Endothelial cell of umbilical vein (primary cell): ENCODE results near the gene LRRC7. TPM values are rescaled to one million over a fixed set of nuclear protein-coding genes. Genes with fewer than 3 reads are reported as not detected.
A peak's percentile ranks its signal among the peaks of the same experiment; 100 is the strongest.

Experiments used
- BruUV-seq: library from RNA; stranded (reverse); fragments of 400-500 nt; replicated peaks from 2 replicates; lab custom pipeline; 2021; lab: Mats Ljungman, UMichigan
- CTCF ChIA-PET: fragments of 300-600, 350-600 bp; sonication (Branson Sonifier 250); formaldehyde crosslinking; loops from one replicate; lab custom pipeline; 2021; ENCODE audit warnings: antibody characterized with exemption, inconsistent platforms; lab: Charles Lee
- POLR2A ChIA-PET: fragments of 300-600, 350-600 bp; sonication (Branson Sonifier 250); formaldehyde crosslinking; loops from one replicate; lab custom pipeline; 2021; ENCODE audit warnings: antibody characterized with exemption, inconsistent platforms; lab: Charles Lee
- DNase-seq: peaks from one replicate; pipeline ENCODE4 v3.0.0-alpha.2; 2011; ENCODE audit warnings: low read depth, low spot score
- FAIRE-seq: peaks from 2 replicates; lab custom pipeline; 2011; peaks lifted over from hg19 to GRCh38; lab: Jason Lieb, UNC
- H2AFZ ChIP-seq: 2 replicates; pipeline ENCODE4 v1.6.0; 2012; ENCODE audit warnings: low read depth, low read length, control low read depth, inconsistent platforms
- H3K27ac ChIP-seq: 2 replicates; pipeline ENCODE4 v1.5.1; 2011; ENCODE audit warnings: low read depth, mild to moderate bottlenecking, control low read depth, low read length, moderate library complexity; ENCODE audit not compliant: insufficient read depth
- H3K27me3 ChIP-seq, 2 experiments: 2 replicates each; pipeline versions ENCODE4 v1.6.0 to v1.6.1; 2011; ENCODE audit warnings: low read length in 2 of 2, mixed read lengths in 1 of 2; ENCODE audit not compliant: control insufficient read depth in 2 of 2, insufficient read depth in 2 of 2
- H3K36me3 ChIP-seq, 2 experiments: 2 replicates in 1 of 2; 3 replicates in 1 of 2; pipeline ENCODE4 v1.5.1; 2011; ENCODE audit warnings: low read length in 2 of 2, mild to moderate bottlenecking in 1 of 2, moderate library complexity in 1 of 2; ENCODE audit not compliant: control insufficient read depth in 2 of 2, insufficient read depth in 2 of 2; ENCODE audit errors: extremely low read depth in 1 of 2
- H3K4me1 ChIP-seq: 3 replicates; pipeline ENCODE4 v1.5.1; 2011; ENCODE audit warnings: mild to moderate bottlenecking, low read length; ENCODE audit not compliant: control insufficient read depth, insufficient read depth; ENCODE audit errors: extremely low read depth
- H3K4me2 ChIP-seq: 2 replicates; pipeline ENCODE4 v1.6.1; 2011; ENCODE audit warnings: low read length, control low read depth, mixed read lengths; ENCODE audit not compliant: insufficient read depth
- H3K4me3 ChIP-seq, 3 experiments: fragments of 200-600 bp in 1 of 3; sonication (generic), shearing (Covaris generic) in 1 of 3; replicated peaks in 1 of 3; 2 replicates each; pipeline ENCODE4 v1.5.1; 2011 to 2016; ENCODE audit warnings: control low read depth in 3 of 3, low read length in 3 of 3, mild to moderate bottlenecking in 2 of 3, inconsistent platforms in 1 of 3, low read depth in 1 of 3, moderate library complexity in 1 of 3; ENCODE audit not compliant: insufficient read depth in 1 of 3
- H3K79me2 ChIP-seq: 2 replicates; pipeline ENCODE4 v1.6.0; 2012; ENCODE audit warnings: low read length, inconsistent platforms; ENCODE audit not compliant: control insufficient read depth, insufficient read depth
- H3K9ac ChIP-seq: replicated peaks from 2 replicates; pipeline ENCODE3; 2011; ENCODE audit warnings: low read length, control low read depth; ENCODE audit not compliant: insufficient read depth; ENCODE audit errors: extremely low read depth
- H3K9me1 ChIP-seq: replicated peaks from 3 replicates; pipeline ENCODE4 v1.6.0; 2011; ENCODE audit warnings: mild to moderate bottlenecking, low read length; ENCODE audit not compliant: control insufficient read depth, insufficient read depth; ENCODE audit errors: extremely low read depth
- H3K9me3 ChIP-seq: replicated peaks from 2 replicates; pipeline ENCODE4 v1.5.1; 2012; ENCODE audit warnings: low read length, inconsistent platforms; ENCODE audit not compliant: control insufficient read depth, insufficient read depth
- H4K20me1 ChIP-seq: replicated peaks from 2 replicates; pipeline ENCODE3; 2011; ENCODE audit warnings: mild to moderate bottlenecking, low read length; ENCODE audit not compliant: control insufficient read depth, insufficient read depth; ENCODE audit errors: extremely low read depth
- CTCF ChIP-seq, 2 donors: IDR thresholded peaks; 1 replicate in 1 of 2; 2 replicates in 1 of 2; pipeline ENCODE4 v1.5.1; 2011; ENCODE audit warnings: low read length in 2 of 2, mild to moderate bottlenecking in 2 of 2, moderate library complexity in 2 of 2, control low read depth in 1 of 2, inconsistent platforms in 1 of 2, low read depth in 1 of 2; ENCODE audit not compliant: insufficient read depth in 1 of 2; ENCODE audit errors: extremely low read depth in 1 of 2
- EZH2 ChIP-seq: IDR thresholded peaks from 2 replicates; pipeline ENCODE4 v1.6.1; 2012; ENCODE audit warnings: borderline replicate concordance, low read depth, mild to moderate bottlenecking, moderate library complexity, low read length, inconsistent platforms; ENCODE audit not compliant: severe bottlenecking
- FOS ChIP-seq: IDR thresholded peaks from 2 replicates; pipeline ENCODE4 v1.6.1; 2011; ENCODE audit warnings: mild to moderate bottlenecking, low read length, moderate library complexity, borderline replicate concordance; ENCODE audit not compliant: insufficient read depth
- GATA2 ChIP-seq: IDR thresholded peaks from 2 replicates; pipeline ENCODE4 v1.7.0; 2011; ENCODE audit warnings: low read depth, mild to moderate bottlenecking, moderate library complexity, mixed read lengths, low read length; ENCODE audit not compliant: insufficient read length, insufficient read depth
- JUN ChIP-seq: IDR thresholded peaks from 2 replicates; pipeline ENCODE4 v1.6.1; 2011; ENCODE audit warnings: borderline replicate concordance, low read depth; ENCODE audit not compliant: insufficient read length, insufficient read depth
- MAX ChIP-seq: IDR thresholded peaks from 2 replicates; pipeline ENCODE4 v1.6.1; 2011; ENCODE audit not compliant: insufficient read depth, insufficient read length
- MYC ChIP-seq: IDR thresholded peaks from one replicate; pipeline ENCODE4 v1.6.1; 2011; ENCODE audit warnings: mild to moderate bottlenecking, low read depth, low read length
- POLR2A ChIP-seq: IDR thresholded peaks from 2 replicates; pipeline ENCODE4 v1.6.1; 2012; ENCODE audit warnings: low read depth, mild to moderate bottlenecking, control low read depth, low read length
- POLR2AphosphoS5 ChIP-seq: IDR thresholded peaks from 2 replicates; pipeline ENCODE4 v1.6.1; 2012; ENCODE audit warnings: low read depth, mild to moderate bottlenecking, control low read depth, low read length, moderate library complexity; ENCODE audit not compliant: insufficient read depth
- dilution Hi-C: fragments of 300-500 bp; cut with MboI; formaldehyde crosslinking; loops from one replicate; pipeline ENCODE4 v1.15.0; 2019; ENCODE audit warnings: low sequenced_read_pairs; ENCODE audit not compliant: extremely low pct_ligation_motif_present
- intact Hi-C: fragments of 100-400 bp; cut with micrococcal nuclease; formaldehyde crosslinking; loops from one replicate; pipeline ENCODE4 v1.10.0; 2022
- polyA plus RNA-seq, 4 experiments: library from polyadenylated mRNA; depleted of rRNA in 3 of 4; stranded (reverse) in 3 of 4; unstranded in 1 of 4; fragments of >200 nt; gene quantifications; 2 replicates each; pipeline versions ENCODE4 v1.2.1 to v1.2.3, GENCODE V29; 2011 to 2012; ENCODE audit warnings: missing spikeins in 1 of 4
- total RNA-seq: library from RNA; stranded (reverse); gene quantifications from 2 replicates; pipeline ENCODE4 v1.2.3, GENCODE V29; 2021

The LRRC7 gene
- total and polyA plus RNA-seq, 2 donors (not counting 3 experiments of a cell fraction or from before 2014, with no cell fraction given), result 0.11 to 0.58 TPM

- H3K27ac ChIP-seq, result no peak overlapping the region
- H3K9me3 ChIP-seq, result no peaks in the 10 kb centered on the region
- H3K27me3 ChIP-seq, result no peaks in the 10 kb centered on the region
- FAIRE-seq (peak; percentile 40), DNase-seq (peak; percentile 27)
- no peak overlapping the region for H3K4me2 ChIP-seq
- no peaks in the 10 kb centered on the region for H3K79me2 ChIP-seq
- H3K9me1 ChIP-seq, result no peaks in the 10 kb centered on the region
- no peak overlapping the region for H3K4me3 ChIP-seq
- peaks cover 6% of the 10 kb centered on the region for H3K4me1 ChIP-seq
- dilution Hi-C loops (no loop called here), intact Hi-C loops (no loop called here)
- ChIA-PET POLR2A (no interaction called here), CTCF (interaction anchor here (0.5 to 1.5 kb wide), 3 partner anchors 17 to 1313 kb away, joined by 3 to 6 read pairs (median 4); no protein-coding TSS in a partner anchor)
- H3K36me3 ChIP-seq, result no peaks in the 10 kb centered on the region
- TF ChIP-seq JUN, result peak; percentile 2
- TF ChIP-seq MAX, result no peak
- peak overlapping the region; percentile 34 for H2AFZ ChIP-seq
- no peaks in the 10 kb centered on the region for H4K20me1 ChIP-seq
- no peak overlapping the region for H3K9ac ChIP-seq
- no TSS peak for BruUV-seq
These were observed 142.9 kb downstream of the LRRC7 start for GRCh38 chr1:69710484-69711189.

- Histone ChIP-seq H3K4me1 (peaks cover 6% of the 10 kb centered on the region), H3K4me3 (no peak overlapping the region), H3K36me3 (no peaks in the 10 kb centered on the region), H3K27ac (no peak overlapping the region), H3K9me1 (no peaks in the 10 kb centered on the region), H3K4me2 (no peak overlapping the region), H4K20me1 (no peaks in the 10 kb centered on the region), H2AFZ (no peak overlapping the region), H3K79me2 (no peaks in the 10 kb centered on the region), H3K9ac (no peak overlapping the region), H3K27me3 (no peaks in the 10 kb centered on the region), H3K9me3 (no peaks in the 10 kb centered on the region)
- ChIA-PET CTCF (interaction anchor here (1.0 to 1.5 kb wide), 2 partner anchors 16 to 27 kb away, joined by 3 to 6 read pairs; no protein-coding TSS in a partner anchor), POLR2A (no interaction called here)
- BruUV-seq, result no TSS peak
- intact Hi-C loops, result no loop called here
- TF ChIP-seq JUN (no peak), EZH2 (no peak), MAX (no peak), MYC (no peak), POLR2AphosphoS5 (no peak), POLR2A (no peak), FOS (no peak), GATA2 (no peak), CTCF (IDR thresholded peaks at IDR 0.05; ENCODE audit: extremely low read depth in 1 of 2, insufficient read depth in 1 of 2, low read depth in 1 of 2, low read length in 2 of 2) (no peak)
- dilution Hi-C loops, result no loop called here
- no peak for FAIRE-seq
- no peak for DNase-seq
These were observed 143.6 kb downstream of the LRRC7 start for GRCh38 chr1:69711190-69711930.
